ENCODE data around the gene SETD1B. TPM values are rescaled to one million over a fixed set of nuclear protein-coding genes. Genes with fewer than 3 reads are reported as not detected.
A peak's percentile ranks its signal among the peaks of the same experiment; 100 is the strongest.
"Not testable (repeated sequence)": the region's sequence is repeated elsewhere in the genome, so short reads cannot be mapped to it uniquely, and the experiment has no call there.

The SETD1B gene
- total and polyA plus RNA-seq, 12 donors: 2.1 to 27.3 (median 11.9) TPM

DNA sequence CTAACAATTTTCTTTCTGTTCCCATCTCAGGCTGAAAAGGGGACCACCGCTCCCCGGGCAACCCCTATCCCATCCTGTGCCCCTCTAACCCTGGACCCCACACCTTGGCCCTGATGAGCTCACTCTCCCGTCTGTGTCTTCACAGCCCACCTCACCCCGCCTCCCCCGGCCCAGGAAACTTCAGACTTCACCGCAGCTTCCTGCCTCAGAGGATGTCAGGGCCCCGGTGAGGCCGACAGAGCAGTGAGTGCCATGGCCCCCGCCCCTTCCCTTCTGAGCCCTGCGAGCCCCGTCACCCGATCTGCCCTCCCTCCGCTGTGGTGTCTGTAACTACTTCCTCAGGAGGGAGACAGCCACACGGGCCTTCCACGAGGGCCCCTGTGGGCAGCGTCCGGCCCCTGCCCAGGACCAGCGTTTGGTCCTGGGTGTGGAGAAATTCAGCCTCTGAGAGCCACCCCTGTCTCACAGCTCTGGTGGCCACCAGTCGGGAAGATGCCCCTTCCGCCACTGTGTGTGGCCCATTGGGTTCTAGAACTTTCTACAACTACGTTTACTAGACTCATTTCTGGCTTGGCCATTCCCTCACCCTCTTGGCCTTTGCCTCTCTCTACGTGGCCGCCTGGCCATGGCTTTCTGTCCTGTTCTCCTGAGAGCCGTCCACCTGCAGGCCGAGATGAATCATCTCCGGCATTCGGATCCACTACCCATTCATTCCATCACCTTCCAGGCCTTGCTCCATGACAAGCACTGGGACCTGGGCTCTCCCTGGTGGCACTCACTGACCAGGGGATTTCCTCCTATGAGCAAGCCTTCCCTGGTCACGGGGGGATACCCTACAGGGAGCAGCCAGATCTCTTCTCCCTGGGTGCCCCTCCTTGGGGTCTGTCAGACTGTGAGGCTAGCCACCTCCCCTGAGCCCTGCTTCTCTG lies 13.7 kb upstream of the SETD1B start:
- WGBS, 4 donors: 53 to 68% (median 65%) methylated on average over 15 to 28 of the region's 28 CpGs
- Histone ChIP-seq H3K9me3 (replicated peaks in 1 of 3) (no peaks in the 10 kb centered on the region), H3K27me3 (no peaks in the 10 kb centered on the region), H3K36me3 (replicated peaks in 1 of 2) (no peaks in the 10 kb centered on the region), H3K27ac (peak overlapping the region in 4 of 5 donors; percentile 4 to 73 (median 38)), H3K4me1 (replicated peaks in 1 of 2) (peaks cover 21 to 36% of the 10 kb centered on the region in 2 donors), H3K4me3 (no peak overlapping the region)
- intact Hi-C loops (cut with DNase I): loop anchor here (5.0 to 10.0 kb wide), 3 partner anchors 88 to 105 kb away; no protein-coding TSS in a partner anchor
- TF ChIP-seq CTCF (IDR thresholded peaks at IDR 0.05) (no peak), POLR2A (IDR thresholded peaks at IDR 0.05) (no peak)
- peak in 6 of 7 donors; percentile 48 to 81 (median 68) for DNase-seq

DNA sequence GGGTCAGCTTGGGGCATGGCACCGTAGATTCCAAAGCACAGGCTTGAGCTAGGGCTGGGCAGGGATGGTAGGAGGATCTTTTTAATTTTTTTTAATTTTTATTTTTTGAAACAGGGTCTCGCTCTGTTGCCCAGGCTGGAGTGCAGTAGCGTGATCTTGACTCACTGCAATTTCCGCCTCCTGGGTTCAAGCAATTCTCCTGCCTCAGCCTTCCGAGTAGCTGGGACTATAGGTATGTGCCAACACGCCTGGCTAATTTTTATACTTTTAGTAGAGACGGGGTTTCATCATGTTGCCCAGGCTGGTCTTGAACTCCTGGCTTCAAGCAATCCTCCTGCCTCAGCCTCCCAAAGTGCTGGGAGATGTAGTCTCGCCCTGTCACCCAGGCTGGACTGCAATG lies 13.0 kb upstream of the SETD1B start:
- intact Hi-C loops (cut with DNase I): loop anchor here (5.0 to 10.0 kb wide), 3 partner anchors 88 to 104 kb away; no protein-coding TSS in a partner anchor
- WGBS, 4 donors: 90 to 98% (median 96%) methylated on average over 6 to 8 of the region's 8 CpGs
- not testable (repeated sequence) for DNase-seq; H3K4me3 ChIP-seq; H3K9me3 ChIP-seq (replicated peaks in 1 of 3); H3K27me3 ChIP-seq; H3K36me3 ChIP-seq (replicated peaks in 1 of 2); H3K27ac ChIP-seq
- peaks cover 27 to 42% of the 10 kb centered on the region in 2 donors for H3K4me1 ChIP-seq (replicated peaks in 1 of 2)

DNA sequence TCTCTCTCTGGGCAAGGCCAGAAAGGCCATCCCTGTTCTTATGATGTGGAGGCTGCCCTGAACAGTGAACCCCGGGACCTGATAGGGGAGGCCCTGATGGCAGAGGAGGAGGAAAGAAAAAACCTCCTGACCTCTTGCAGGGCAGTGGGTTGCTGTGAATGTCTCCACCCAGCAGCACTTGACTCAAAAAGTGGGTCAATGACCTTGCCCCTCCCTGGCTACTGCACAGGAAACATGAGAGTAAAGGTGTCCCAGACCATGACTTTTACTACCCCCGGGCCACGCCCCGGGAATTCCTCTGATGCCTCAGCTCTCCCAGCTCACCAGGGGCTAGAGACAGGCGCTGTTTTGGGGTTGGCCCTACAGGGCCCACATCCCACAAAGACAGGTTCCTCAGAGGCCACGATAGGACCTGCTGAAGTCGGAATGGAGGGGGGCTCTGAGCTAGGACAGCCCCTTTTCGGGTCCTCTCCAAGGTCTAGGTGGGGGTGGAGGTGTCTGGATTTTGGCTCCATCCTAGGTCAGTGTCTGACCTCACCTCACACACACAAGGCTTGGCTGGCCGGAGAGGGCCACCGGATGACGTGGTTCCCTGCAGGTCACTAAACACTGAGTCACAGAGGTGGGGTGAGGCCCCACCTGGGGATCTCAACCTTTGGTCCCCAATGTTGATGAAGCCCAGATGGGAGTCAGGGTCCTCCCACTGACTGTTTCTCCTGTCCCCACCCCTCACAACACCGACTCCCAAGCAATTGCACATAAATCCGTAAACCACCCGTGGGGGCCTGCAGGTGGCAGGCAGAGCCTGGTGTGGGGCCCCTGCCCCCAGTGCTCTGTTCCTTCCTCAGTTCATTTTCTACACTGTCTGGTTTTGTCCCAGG lies 11.9 kb upstream of the SETD1B start:
- Histone ChIP-seq H3K27me3 (no peaks in the 10 kb centered on the region), H3K27ac (peak overlapping the region in 4 of 5 donors; percentile 48 to 100 (median 80)), H3K4me1 (replicated peaks in 1 of 2) (peaks cover 33 to 52% of the 10 kb centered on the region in 2 donors), H3K4me3 (no peak overlapping the region), H3K9me3 (replicated peaks in 1 of 3) (no peaks in the 10 kb centered on the region), H3K36me3 (replicated peaks in 1 of 2) (peaks cover 0 to 13% of the 10 kb centered on the region in 2 donors)
- 50 to 62% (median 52%) methylated on average over 9 to 14 of the region's 14 CpGs for WGBS, 4 donors
- TF ChIP-seq POLR2A (IDR thresholded peaks at IDR 0.05) (no peak), CTCF (IDR thresholded peaks at IDR 0.05) (no peak)
- intact Hi-C loops (cut with DNase I): loop anchor here (5.0 to 10.0 kb wide), 3 partner anchors 90 to 103 kb away; no protein-coding TSS in a partner anchor
- peak in 4 of 7 donors; percentile 30 to 62 (median 56) for DNase-seq

DNA sequence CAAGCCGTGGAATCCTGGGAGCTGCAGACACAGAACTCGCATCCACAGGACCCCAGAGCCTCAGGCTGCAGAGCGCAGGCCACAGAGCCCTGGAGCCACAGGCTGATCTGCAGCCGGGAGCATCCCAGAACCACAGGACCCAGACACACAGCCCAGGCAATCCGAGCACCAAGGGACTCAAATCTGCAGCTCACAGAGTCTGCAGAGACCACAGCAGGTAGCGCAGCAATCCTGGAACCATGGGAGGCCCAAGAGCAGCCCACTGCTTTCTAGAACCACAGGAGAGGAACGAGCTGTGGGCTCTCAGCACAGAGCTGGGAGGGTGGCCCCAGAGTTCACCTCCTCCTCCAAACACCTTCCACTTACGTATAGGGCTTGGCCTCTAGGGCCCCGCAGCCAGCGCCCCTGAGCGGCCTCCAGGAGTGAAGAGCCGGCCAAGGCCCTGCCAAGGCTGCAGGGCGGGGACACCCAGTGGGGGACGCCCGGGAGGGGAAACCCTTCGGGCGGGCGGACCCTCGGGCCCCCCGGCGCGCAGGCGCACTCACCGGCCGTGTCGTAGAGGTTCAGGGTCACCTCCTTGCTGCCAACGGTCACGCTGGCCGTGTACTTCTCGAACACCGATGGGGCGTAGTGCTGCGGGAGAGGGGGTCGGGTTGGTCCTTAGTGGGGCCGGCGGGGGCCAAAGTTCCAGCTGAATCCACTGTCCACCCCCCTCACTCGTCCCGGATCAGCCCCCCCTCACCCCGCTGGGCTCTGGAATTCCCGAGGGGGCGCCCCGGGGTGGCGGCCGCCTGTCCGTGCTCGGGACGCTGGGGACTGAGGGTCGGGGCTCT lies 11.0 kb upstream of the SETD1B start:
- H3K36me3 ChIP-seq (replicated peaks in 1 of 2): peaks cover 0 to 13% of the 10 kb centered on the region in 2 donors
- peak; percentile 58 to 72 (median 66) for DNase-seq
- intact Hi-C loops (cut with DNase I): loop anchor here (5.0 to 10.0 kb wide), 3 partner anchors 91 to 102 kb away; no protein-coding TSS in a partner anchor
- TF ChIP-seq CTCF (IDR thresholded peaks at IDR 0.05) (no peak), POLR2A (IDR thresholded peaks at IDR 0.05) (no peak)
- no peaks in the 10 kb centered on the region for H3K9me3 ChIP-seq (replicated peaks in 1 of 3)
- peak overlapping the region; percentile 22 to 100 (median 61) for H3K27ac ChIP-seq
- H3K4me3 ChIP-seq: peak overlapping the region in 2 of 4 donors; percentile 33 to 60
- 15 to 57% (median 21%) methylated on average over 6 to 48 of the region's 48 CpGs for WGBS, 4 donors
- no peaks in the 10 kb centered on the region for H3K27me3 ChIP-seq
- H3K4me1 ChIP-seq (replicated peaks in 1 of 2): peaks cover 40 to 55% of the 10 kb centered on the region in 2 donors

All from adrenal gland (tissue), 12 donors.